Adrenal gland (tissue), 5 donors: ENCODE data around the gene NCKIPSD.
"Not testable (repeated sequence)": the region's sequence is repeated elsewhere in the genome, so short reads cannot be mapped to it uniquely, and the experiment has no call there.

ENCODE experiments used
- CTCF ChIP-seq, 6 experiments: fragments of 450-650 bp in 4 of 6; fragments of 200-600 bp in 2 of 6; sonication (generic) in 1 of 6; IDR thresholded peaks; 1 replicate in 5 of 6; 2 replicates in 1 of 6; pipeline versions ENCODE4 v1.5.1 to v1.8.0; 2016 to 2021; ENCODE audit warnings: antibody characterized with exemption in 6 of 6, mild to moderate bottlenecking in 2 of 6, moderate library complexity in 1 of 6
- POLR2A ChIP-seq, 2 donors: fragments of 450-650 bp; IDR thresholded peaks; one replicate each; pipeline ENCODE4 v1.6.1; 2017; ENCODE audit warnings: antibody characterized with exemption in 2 of 2, mild to moderate bottlenecking in 2 of 2, moderate library complexity in 1 of 2
- donor health status: DM: no; HTN: no; CAD: no.

- not testable (repeated sequence) for TF ChIP-seq POLR2A, CTCF (IDR thresholded peaks at IDR 0.05)
Measured at GRCh38 chr3:48735075-48735767, 49.5 kb upstream of the NCKIPSD start.
